Measurements from ENCODE around the gene RNF166. TPM values are rescaled to one million over a fixed set of nuclear protein-coding genes. Genes with fewer than 3 reads are reported as not detected.

The RNF166 gene
- total and polyA plus RNA-seq, 4 experiments from 2014 or later = 90.5 to 137 (median 111) TPM

- Mint-ChIP-seq H3K9me3 (peaks cover 0 to 2% (median 0%) of the 10 kb centered on the region in 8 donors), H3K27me3 (no peaks in the 10 kb centered on the region), H3K36me3 (peaks cover 7 to 18% of the 10 kb centered on the region in 2 donors), H3K27ac (no peak overlapping the region), H3K4me1 (peaks cover 0 to 15% (median 2%) of the 10 kb centered on the region in 4 donors), H3K4me3 (no peak overlapping the region)
- no peak for DNase-seq
- Histone ChIP-seq H3K27ac (ENCODE audit: low read depth, low read length) (no peak overlapping the region), H3K9me3 (ENCODE audit: control insufficient read depth in 1 of 2, low read length in 2 of 2) (no peaks in the 10 kb centered on the region), H3K4me1 (ENCODE audit: insufficient read depth, low read length) (peaks cover 6% of the 10 kb centered on the region), H3K4me3 (ENCODE audit: low read length in 2 of 2) (no peak overlapping the region), H3K36me3 (ENCODE audit: insufficient read depth, low read length) (peaks cover 28% of the 10 kb centered on the region), H3K27me3 (ENCODE audit: insufficient read depth, low read length) (no peaks in the 10 kb centered on the region)
- POLR2A ChIA-PET (ENCODE audit: partially characterized antibody) = interaction anchor here (0.5 to 4.6 kb wide), 6 partner anchors 29 to 121 kb away, joined by 3 to 62 read pairs (median 12); partner anchors contain the start of genes APRT, CTU2, GALNS and RNF166
- CTCF ChIA-PET (ENCODE audit: partially characterized antibody) = interaction anchor here (1.0 to 2.7 kb wide), 9 partner anchors 19 to 431 kb away, joined by 3 to 15 read pairs (median 8); partner anchors contain the start of gene APRT
- intact Hi-C loops (cut with micrococcal nuclease) = loop anchor here (5.0 kb wide), 1 partner anchor 34 kb away; no protein-coding TSS in a partner anchor
Observed at GRCh38 chr16:88736088-88736487, 29.9 kb upstream of the RNF166 start.

- Mint-ChIP-seq H3K9me3 (peaks cover 0 to 2% (median 0%) of the 10 kb centered on the region in 8 donors), H3K27ac (no peak overlapping the region), H3K27me3 (no peaks in the 10 kb centered on the region), H3K36me3 (peaks cover 10 to 18% of the 10 kb centered on the region in 2 donors), H3K4me1 (peaks cover 0 to 20% (median 2%) of the 10 kb centered on the region in 4 donors), H3K4me3 (no peak overlapping the region)
- no peaks in the 10 kb centered on the region for H3K9me3 ChIP-seq (ENCODE audit: control insufficient read depth in 1 of 2, low read length in 2 of 2)
- DNase-seq = no peak
- no peak overlapping the region for H3K4me3 ChIP-seq (ENCODE audit: low read length in 2 of 2)
- CTCF ChIA-PET (ENCODE audit: partially characterized antibody) = interaction anchor here (1.0 to 2.7 kb wide), 3 partner anchors 19 to 431 kb away, joined by 3 to 15 read pairs (median 5); no protein-coding TSS in a partner anchor
- POLR2A ChIA-PET (ENCODE audit: partially characterized antibody) = interaction anchor here (1.2 to 4.6 kb wide), 3 partner anchors 30 to 46 kb away, joined by 5 to 62 read pairs (median 6); no protein-coding TSS in a partner anchor
- peaks cover 32% of the 10 kb centered on the region for H3K36me3 ChIP-seq (ENCODE audit: insufficient read depth, low read length)
- H3K27ac ChIP-seq (ENCODE audit: low read depth, low read length) = no peak overlapping the region
- peaks cover 6% of the 10 kb centered on the region for H3K4me1 ChIP-seq (ENCODE audit: insufficient read depth, low read length)
- H3K27me3 ChIP-seq (ENCODE audit: insufficient read depth, low read length) = no peaks in the 10 kb centered on the region
- intact Hi-C loops (cut with micrococcal nuclease) = loop anchor here (5.0 kb wide), 1 partner anchor 33 kb away; no protein-coding TSS in a partner anchor
Observed at GRCh38 chr16:88735616-88736015, 29.4 kb upstream of the RNF166 start.

GRCh38 chr16:88735121-88735520 is 28.9 kb upstream of the RNF166 start:
- Histone ChIP-seq H3K9me3 (ENCODE audit: control insufficient read depth in 1 of 2, low read length in 2 of 2) (no peaks in the 10 kb centered on the region), H3K27ac (ENCODE audit: low read depth, low read length) (no peak overlapping the region), H3K4me3 (ENCODE audit: low read length in 2 of 2) (no peak overlapping the region), H3K4me1 (ENCODE audit: insufficient read depth, low read length) (peaks cover 6% of the 10 kb centered on the region), H3K36me3 (ENCODE audit: insufficient read depth, low read length) (peaks cover 34% of the 10 kb centered on the region), H3K27me3 (ENCODE audit: insufficient read depth, low read length) (no peaks in the 10 kb centered on the region)
- no peak for DNase-seq
- POLR2A ChIA-PET (ENCODE audit: partially characterized antibody) = interaction anchor here (1.2 to 1.4 kb wide), 2 partner anchors 30 to 46 kb away, joined by 5 to 6 read pairs; no protein-coding TSS in a partner anchor
- no peaks in the 10 kb centered on the region for H3K27me3 Mint-ChIP-seq
- peaks cover 10 to 18% of the 10 kb centered on the region in 2 donors for H3K36me3 Mint-ChIP-seq
- H3K4me3 Mint-ChIP-seq = no peak overlapping the region
- peaks cover 0 to 2% (median 0%) of the 10 kb centered on the region in 8 donors for H3K9me3 Mint-ChIP-seq
- peaks cover 0 to 20% (median 2%) of the 10 kb centered on the region in 4 donors for H3K4me1 Mint-ChIP-seq
- CTCF ChIA-PET (ENCODE audit: partially characterized antibody) = interaction anchor here (1.7 kb wide), 1 partner anchor 432 kb away, joined by 5 read pairs; no protein-coding TSS in a partner anchor
- intact Hi-C loops (cut with micrococcal nuclease) = loop anchor here (5.0 kb wide), 1 partner anchor 33 kb away; no protein-coding TSS in a partner anchor
- H3K27ac Mint-ChIP-seq = peak overlapping the region in 2 of 7 donors; percentile 13 to 29

- DNase-seq = no peak
- Mint-ChIP-seq H3K9me3 (peaks cover 0 to 2% (median 0%) of the 10 kb centered on the region in 8 donors), H3K36me3 (peaks cover 10 to 20% of the 10 kb centered on the region in 2 donors), H3K27me3 (no peaks in the 10 kb centered on the region), H3K4me3 (no peak overlapping the region), H3K27ac (no peak overlapping the region), H3K4me1 (peaks cover 0 to 20% (median 2%) of the 10 kb centered on the region in 4 donors)
- ChIA-PET CTCF (ENCODE audit: partially characterized antibody) (interaction anchor here (1.2 kb wide), 1 partner anchor 49 kb away, joined by 5 read pairs; no protein-coding TSS in a partner anchor), POLR2A (ENCODE audit: partially characterized antibody) (interaction anchor here (1.2 to 1.4 kb wide), 2 partner anchors 29 to 47 kb away, joined by 5 to 6 read pairs; no protein-coding TSS in a partner anchor)
- Histone ChIP-seq H3K27me3 (ENCODE audit: insufficient read depth, low read length) (no peaks in the 10 kb centered on the region), H3K4me3 (ENCODE audit: low read length in 2 of 2) (no peak overlapping the region), H3K36me3 (ENCODE audit: insufficient read depth, low read length) (peaks cover 38% of the 10 kb centered on the region), H3K9me3 (ENCODE audit: control insufficient read depth in 1 of 2, low read length in 2 of 2) (no peaks in the 10 kb centered on the region), H3K4me1 (ENCODE audit: insufficient read depth, low read length) (peaks cover 6% of the 10 kb centered on the region), H3K27ac (ENCODE audit: low read depth, low read length) (no peak overlapping the region)
- intact Hi-C loops (cut with micrococcal nuclease) = no loop called here
Observed at GRCh38 chr16:88734361-88734728, 28.1 kb upstream of the RNF166 start.

GRCh38 chr16:88733630-88734360 is 27.6 kb upstream of the RNF166 start:
- Mint-ChIP-seq H3K4me1 (peaks cover 0 to 18% (median 2%) of the 10 kb centered on the region in 4 donors), H3K27me3 (no peaks in the 10 kb centered on the region), H3K36me3 (peaks cover 10 to 20% of the 10 kb centered on the region in 2 donors), H3K27ac (peak overlapping the region in 1 of 7 donors; percentile 23), H3K4me3 (no peak overlapping the region), H3K9me3 (peaks cover 0 to 2% (median 0%) of the 10 kb centered on the region in 8 donors)
- intact Hi-C loops (cut with micrococcal nuclease) = no loop called here
- no peak overlapping the region for H3K4me3 ChIP-seq (ENCODE audit: low read length in 2 of 2)
- DNase-seq = no peak
- H3K27ac ChIP-seq (ENCODE audit: low read depth, low read length) = no peak overlapping the region
- peaks cover 38% of the 10 kb centered on the region for H3K36me3 ChIP-seq (ENCODE audit: insufficient read depth, low read length)
- H3K9me3 ChIP-seq (ENCODE audit: control insufficient read depth in 1 of 2, low read length in 2 of 2) = no peaks in the 10 kb centered on the region
- no peaks in the 10 kb centered on the region for H3K27me3 ChIP-seq (ENCODE audit: insufficient read depth, low read length)
- CTCF ChIA-PET (ENCODE audit: partially characterized antibody) = interaction anchor here (0.9 to 1.2 kb wide), 2 partner anchors 9 to 49 kb away, joined by 3 to 5 read pairs; no protein-coding TSS in a partner anchor
- H3K4me1 ChIP-seq (ENCODE audit: insufficient read depth, low read length) = peaks cover 6% of the 10 kb centered on the region
- POLR2A ChIA-PET (ENCODE audit: partially characterized antibody) = interaction anchor here (1.1 to 1.7 kb wide), 3 partner anchors 47 to 123 kb away, joined by 3 to 6 read pairs (median 4); partner anchors contain the start of genes GALNS and TRAPPC2L

GRCh38 chr16:88732961-88733294 is 26.7 kb upstream of the RNF166 start:
- CTCF ChIA-PET (ENCODE audit: partially characterized antibody) = interaction anchor here (0.9 to 1.2 kb wide), 2 partner anchors 10 to 50 kb away, joined by 3 to 5 read pairs; no protein-coding TSS in a partner anchor

More at GRCh38 chr16:88732961-88733294, 26.7 kb upstream of the RNF166 start:
- no peaks in the 10 kb centered on the region for H3K9me3 ChIP-seq (ENCODE audit: control insufficient read depth in 1 of 2, low read length in 2 of 2)
- intact Hi-C loops (cut with micrococcal nuclease) = no loop called here
- H3K27ac ChIP-seq (ENCODE audit: low read depth, low read length) = no peak overlapping the region
- no peak for DNase-seq
- H3K36me3 ChIP-seq (ENCODE audit: insufficient read depth, low read length) = peaks cover 39% of the 10 kb centered on the region
- no peak overlapping the region for H3K4me3 ChIP-seq (ENCODE audit: low read length in 2 of 2)
- H3K27me3 ChIP-seq (ENCODE audit: insufficient read depth, low read length) = no peaks in the 10 kb centered on the region
- Mint-ChIP-seq H3K9me3 (peaks cover 0 to 2% (median 0%) of the 10 kb centered on the region in 8 donors), H3K27ac (no peak overlapping the region), H3K4me1 (peaks cover 0 to 13% (median 1%) of the 10 kb centered on the region in 4 donors), H3K27me3 (no peaks in the 10 kb centered on the region), H3K36me3 (peaks cover 10 to 20% of the 10 kb centered on the region in 2 donors), H3K4me3 (no peak overlapping the region)
- POLR2A ChIA-PET (ENCODE audit: partially characterized antibody) = interaction anchor here (1.1 to 1.7 kb wide), 2 partner anchors 48 to 124 kb away, joined by 3 to 4 read pairs; partner anchors contain the start of genes GALNS and TRAPPC2L
- H3K4me1 ChIP-seq (ENCODE audit: insufficient read depth, low read length) = peaks cover 6% of the 10 kb centered on the region

Measured in CD4-positive, alpha-beta memory T cell (primary cell).